ENCODE results near the gene POLR2I. TPM values are rescaled to one million over a fixed set of nuclear protein-coding genes. Genes with fewer than 3 reads are reported as not detected.
A peak's percentile ranks its signal among the peaks of the same experiment; 100 is the strongest.

The POLR2I gene
- total and polyA plus RNA-seq, 2 of the 13 experiments (the other 11 are each of a cell fraction or from before 2014, with no cell fraction given), result 40.5 to 104 TPM

- TF ChIP-seq NR2F6 (IDR thresholded peaks at IDR 0.05) (peak; percentile 69), NR2F6 (CRISPR knock-in tag; IDR thresholded peaks at IDR 0.05) (peak; percentile 80), ZNF225 (CRISPR knock-in tag; IDR thresholded peaks at IDR 0.05) (no peak), PRDM10 (CRISPR knock-in tag; IDR thresholded peaks at IDR 0.05; ENCODE audit: low read depth) (peak; percentile 58; the same call in 1 of the 2 replicates), ATF5 (CRISPR knock-in tag; IDR thresholded peaks at IDR 0.05; ENCODE audit: low read depth) (no peak), XRCC5 (optimal IDR thresholded peaks at IDR 0.05; ENCODE audit: low read length) (peak; percentile 79), ZNF788 (CRISPR knock-in tag; IDR thresholded peaks at IDR 0.05; ENCODE audit: borderline replicate concordance) (peak; percentile 93; the same call in 1 of the 2 replicates), ZNF143 (CRISPR knock-in tag; IDR thresholded peaks at IDR 0.05) (peak; percentile 72), ATF1 (CRISPR knock-in tag; IDR thresholded peaks at IDR 0.05) (no peak), ZMYM3 (CRISPR knock-in tag; IDR thresholded peaks at IDR 0.05) (no peak), SKI (IDR thresholded peaks at IDR 0.05; ENCODE audit: partially characterized antibody) (peak; percentile 62), ELK4 (CRISPR knock-in tag; IDR thresholded peaks at IDR 0.05; ENCODE audit: borderline replicate concordance) (no peak), FOXC1 (CRISPR knock-in tag; IDR thresholded peaks at IDR 0.05; ENCODE audit: borderline replicate concordance) (no peak), ZNF800 (CRISPR knock-in tag; IDR thresholded peaks at IDR 0.05) (0 out of 2 replicates have a peak, but pooled peaks have one; percentile 49), HNRNPL (IDR thresholded peaks at IDR 0.05; ENCODE audit: low read depth, low read length) (peak; percentile 67; the same call in 1 of the 2 replicates), ZKSCAN8 (CRISPR knock-in tag; IDR thresholded peaks at IDR 0.05; ENCODE audit: borderline replicate concordance) (peak; percentile 70; the same call in 1 of the 2 replicates), TP53 (CRISPR knock-in tag; conservative IDR thresholded peaks at IDR 0.05) (no peak), SAFB2 (CRISPR knock-in tag; IDR thresholded peaks at IDR 0.05; ENCODE audit: borderline replicate concordance, low read depth) (0 out of 2 replicates have a peak, but pooled peaks have one; percentile 15), MAX (IDR thresholded peaks at IDR 0.05) (peak; percentile 86), HNRNPLL (IDR thresholded peaks at IDR 0.05; ENCODE audit: low read depth, low read length, poor library complexity, severe bottlenecking) (peak; percentile 48), TGIF2 (CRISPR knock-in tag; IDR thresholded peaks at IDR 0.05) (peak; percentile 92), ZEB1 (IDR thresholded peaks at IDR 0.05; ENCODE audit: insufficient replicate concordance, low read depth) (peak; percentile 68)
Observed at GRCh38 chr19:36120092-36120983, 5.7 kb upstream of the POLR2I start (continued).
